CD4-positive, alpha-beta T cell treated with Interleukin-12 subunit alpha and Interleukin-12 subunit beta, for 1 hour (primary cell): ENCODE data around the gene CCR5.
A peak's percentile ranks its signal among the peaks of the same experiment; 100 is the strongest.

Experiments
- DNase-seq: peaks from one replicate; pipeline ENCODE4 v3.0.0-alpha.2; 2020

Gene CCR5

GRCh38 chr3:46359733-46360493 is 10.8 kb upstream of the CCR5 start:
- DNase-seq = no peak

- DNase-seq = no peak
These were observed 9.8 kb upstream of the CCR5 start for GRCh38 chr3:46360907-46361306.

GRCh38 chr3:46361408-46362283 is 9.1 kb upstream of the CCR5 start:
- DNase-seq = no peak

DNA sequence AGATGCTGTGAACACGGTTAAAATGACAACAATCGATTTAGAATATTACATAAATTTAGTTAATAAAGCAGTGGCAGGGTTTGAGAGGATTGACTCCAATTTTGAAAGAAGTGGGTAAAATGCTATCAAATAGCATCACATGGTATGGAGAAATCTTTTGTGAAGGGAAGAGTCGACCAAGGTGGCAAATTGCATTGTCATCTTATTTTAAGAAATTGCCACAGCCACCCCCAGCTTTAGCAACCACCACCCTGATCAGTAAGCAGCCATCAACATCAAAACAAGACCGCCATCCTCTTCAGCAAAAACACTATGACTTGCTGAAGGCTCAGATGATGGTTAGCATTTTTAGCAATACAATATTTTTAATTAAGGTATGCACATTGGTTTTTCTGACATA is 5.7 kb upstream of the CCR5 start:
- no peak for DNase-seq

DNA sequence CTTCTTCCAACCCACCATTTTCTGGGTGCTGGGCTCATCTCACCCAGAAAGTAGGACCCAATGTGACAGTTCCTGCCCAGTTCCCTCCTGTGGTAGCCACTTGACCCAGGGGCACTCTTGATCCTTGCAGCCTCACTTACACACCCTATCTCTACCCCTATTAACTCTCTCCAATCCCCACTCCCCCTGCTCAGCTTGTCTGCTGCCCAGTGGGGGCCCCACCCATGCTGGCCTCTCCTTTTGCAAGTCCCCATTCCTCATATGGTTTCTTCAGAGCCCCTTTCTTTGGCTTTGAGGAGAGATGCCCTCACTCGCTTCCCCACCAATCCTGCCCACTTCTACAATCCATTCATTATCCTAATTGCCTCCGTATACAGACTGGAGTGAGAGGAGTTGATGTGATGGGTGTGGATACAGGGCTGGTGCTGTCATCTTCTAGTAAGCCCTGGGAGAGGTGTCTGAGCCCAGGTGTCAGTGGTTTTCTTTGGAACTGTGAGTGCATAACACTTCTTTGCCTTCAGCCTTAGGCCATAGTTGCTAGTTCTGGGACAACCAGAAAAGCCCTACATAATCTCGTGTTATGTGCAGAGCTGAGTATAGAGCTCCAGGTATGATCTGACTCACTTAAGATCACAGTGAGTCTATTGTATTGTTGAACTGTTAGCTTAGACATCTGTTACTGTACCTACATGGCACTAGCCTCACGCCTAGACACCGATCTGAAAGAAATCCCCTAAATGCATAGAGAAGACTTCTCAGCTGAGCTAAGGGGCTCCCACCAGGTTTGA is 4.8 kb upstream of the CCR5 start:
- DNase-seq = no peak

GRCh38 chr3:46367811-46368210 is 2.9 kb upstream of the CCR5 start:
- no peak for DNase-seq

DNA sequence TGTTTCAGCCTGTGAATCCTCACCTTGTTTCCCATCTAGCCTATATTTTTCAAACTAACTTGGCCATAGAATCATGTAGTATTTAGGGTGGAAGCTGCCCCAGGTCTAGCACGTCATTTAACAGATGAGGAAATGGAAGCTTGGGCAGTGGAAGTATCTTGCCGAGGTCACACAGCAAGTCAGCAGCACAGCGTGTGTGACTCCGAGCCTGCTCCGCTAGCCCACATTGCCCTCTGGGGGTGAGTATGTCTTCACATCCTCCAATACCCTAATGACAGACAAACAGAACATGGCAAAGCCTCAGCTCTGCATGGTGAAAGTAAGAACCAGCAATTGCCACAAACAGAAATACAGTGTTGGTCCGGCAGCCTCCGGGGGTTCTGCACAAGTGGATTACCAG is 2.2 kb upstream of the CCR5 start:
- DNase-seq = peak; percentile 83

DNA sequence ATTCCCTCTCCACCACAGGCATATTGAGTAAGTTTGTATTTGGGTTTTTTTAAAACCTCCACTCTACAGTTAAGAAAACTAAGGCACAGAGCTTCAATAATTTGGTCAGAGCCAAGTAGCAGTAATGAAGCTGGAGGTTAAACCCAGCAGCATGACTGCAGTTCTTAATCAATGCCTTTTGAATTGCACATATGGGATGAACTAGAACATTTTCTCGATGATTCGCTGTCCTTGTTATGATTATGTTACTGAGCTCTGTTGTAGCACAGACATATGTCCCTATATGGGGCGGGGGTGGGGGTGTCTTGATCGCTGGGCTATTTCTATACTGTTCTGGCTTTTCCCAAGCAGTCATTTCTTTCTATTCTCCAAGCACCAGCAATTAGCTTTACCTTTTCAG is 1.6 kb upstream of the CCR5 start:
- no peak for DNase-seq

- no peak for DNase-seq
These were observed 1.0 kb upstream of the CCR5 start for GRCh38 chr3:46369675-46370132.

GRCh38 chr3:46371519-46372340 is 984 bp downstream of the CCR5 start:
- no peak for DNase-seq

- DNase-seq = peak; percentile 56
These were observed 2.0 kb downstream of the CCR5 start for GRCh38 chr3:46372492-46373359.

DNA sequence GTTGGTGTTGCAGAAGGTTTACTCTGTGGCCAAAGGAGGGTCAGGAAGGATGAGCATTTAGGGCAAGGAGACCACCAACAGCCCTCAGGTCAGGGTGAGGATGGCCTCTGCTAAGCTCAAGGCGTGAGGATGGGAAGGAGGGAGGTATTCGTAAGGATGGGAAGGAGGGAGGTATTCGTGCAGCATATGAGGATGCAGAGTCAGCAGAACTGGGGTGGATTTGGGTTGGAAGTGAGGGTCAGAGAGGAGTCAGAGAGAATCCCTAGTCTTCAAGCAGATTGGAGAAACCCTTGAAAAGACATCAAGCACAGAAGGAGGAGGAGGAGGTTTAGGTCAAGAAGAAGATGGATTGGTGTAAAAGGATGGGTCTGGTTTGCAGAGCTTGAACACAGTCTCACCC is 4.0 kb downstream of the CCR5 start:
- no peak for DNase-seq

- no peak for DNase-seq
These were observed 4.5 kb downstream of the CCR5 start for GRCh38 chr3:46375218-46375617.

- no peak for DNase-seq
These were observed 5.1 kb downstream of the CCR5 start for GRCh38 chr3:46375814-46376213.

DNA sequence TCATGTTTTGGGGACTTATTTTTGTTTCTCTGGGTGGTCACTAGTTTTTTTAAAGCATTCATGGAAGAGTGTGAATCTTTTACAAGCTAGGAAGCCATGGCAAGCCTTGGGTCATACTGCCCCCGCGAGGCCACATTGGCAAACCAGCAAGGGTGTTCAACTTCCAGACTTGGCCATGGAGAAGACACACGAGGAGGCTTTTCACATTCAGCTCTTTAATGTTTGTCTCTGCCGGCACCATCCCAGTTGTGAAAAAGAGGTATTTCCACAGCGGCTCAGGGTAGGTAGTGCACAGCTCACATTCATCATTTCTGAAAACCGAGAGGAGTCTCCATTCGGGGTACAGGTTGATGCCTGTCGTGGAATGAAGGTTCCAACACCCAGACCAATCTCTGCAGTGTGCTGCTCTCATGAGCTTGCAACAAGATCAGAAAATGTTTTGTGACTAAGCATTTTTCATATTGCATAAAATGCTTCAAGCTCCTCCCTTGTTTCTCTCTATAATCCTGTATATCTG is 7.7 kb downstream of the CCR5 start:
- DNase-seq = peak; percentile 66

- no peak for DNase-seq
These were observed 9.9 kb downstream of the CCR5 start for GRCh38 chr3:46380471-46381221.

DNA sequence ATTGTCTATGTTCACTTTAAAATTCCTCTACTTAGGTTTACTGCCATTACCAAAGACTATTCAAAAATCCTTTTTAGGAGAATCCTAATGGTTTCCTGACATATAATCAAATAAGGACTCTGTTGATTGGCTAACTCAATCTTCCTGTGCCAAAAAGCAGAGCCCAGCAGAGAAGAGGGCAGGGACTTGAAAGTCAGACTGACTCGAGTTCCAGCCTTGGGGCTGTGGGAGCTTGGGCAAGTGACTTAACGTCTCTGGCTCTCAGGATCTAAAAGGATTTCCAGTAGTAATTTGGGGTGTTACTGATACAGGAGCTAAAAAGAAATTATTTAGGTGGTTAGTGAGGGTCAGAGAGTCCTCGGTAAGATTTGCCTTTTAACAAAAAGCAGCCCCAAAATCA is 10.9 kb downstream of the CCR5 start:
- DNase-seq = no peak

DNA sequence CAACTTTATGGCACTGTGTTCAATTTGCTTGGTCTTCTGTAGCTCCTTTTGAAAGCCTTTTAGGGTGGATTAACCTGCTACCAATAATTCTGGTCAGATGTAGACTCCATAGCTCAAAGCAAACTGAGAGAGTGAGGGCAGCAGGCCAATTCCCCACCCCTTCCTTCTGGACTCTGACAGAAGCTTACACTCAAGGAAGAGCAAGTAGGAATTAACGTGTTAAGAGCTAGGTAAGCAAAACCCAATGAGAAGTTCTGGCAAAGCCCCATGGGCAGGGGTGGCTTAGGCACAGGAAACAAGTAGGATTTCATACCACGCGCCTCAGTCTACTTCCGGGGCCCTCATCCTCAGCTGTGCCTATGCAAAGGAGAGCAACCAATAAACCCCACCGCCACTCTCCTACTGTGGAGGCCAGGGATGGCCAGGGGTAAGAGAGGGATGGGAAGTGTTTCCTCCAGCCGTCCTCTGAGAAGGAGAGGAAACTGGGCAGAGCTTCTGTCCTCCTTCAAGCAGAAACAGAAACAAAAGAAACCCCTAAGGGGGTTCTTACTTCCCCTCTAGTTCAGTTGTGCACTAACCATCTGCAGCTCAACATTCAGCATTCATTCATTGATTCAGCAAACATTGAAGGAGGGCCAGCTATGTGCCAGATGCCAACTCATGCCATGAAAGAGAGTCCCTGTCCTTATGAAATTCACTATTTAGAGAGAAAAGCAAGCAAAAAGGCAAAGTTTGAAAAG is 12.6 kb downstream of the CCR5 start:
- DNase-seq = no peak

- no peak for DNase-seq
These were observed 13.2 kb downstream of the CCR5 start for GRCh38 chr3:46383951-46384330.

GRCh38 chr3:46386205-46386604 is 15.5 kb downstream of the CCR5 start:
- no peak for DNase-seq
